Left ventricle myocardium inferior (tissue), 1 donor: ENCODE data around the gene SYNDIG1. TPM values are rescaled to one million over a fixed set of nuclear protein-coding genes. Genes with fewer than 3 reads are reported as not detected.

Experiments used
- DNase-seq: peaks from one replicate; pipeline ENCODE4 v3.0.0-alpha.2; 2020
- H3K27ac ChIP-seq: fragments of 200-600 bp; replicated peaks from 2 replicates; pipeline ENCODE4 v1.8.0; 2021
- H3K27me3 ChIP-seq: fragments of 200-600 bp; 2 replicates; pipeline ENCODE4 v1.8.0; 2021; ENCODE audit warnings: low read depth
- H3K36me3 ChIP-seq: fragments of 200-600 bp; 2 replicates; pipeline ENCODE4 v1.8.0; 2021
- H3K4me1 ChIP-seq: fragments of 200-600 bp; 2 replicates; pipeline ENCODE4 v1.8.0; 2021
- H3K4me3 ChIP-seq: fragments of 200-600 bp; 2 replicates; pipeline ENCODE4 v1.8.0; 2021; ENCODE audit warnings: mild to moderate bottlenecking, moderate library complexity
- H3K9me3 ChIP-seq: fragments of 200-600 bp; replicated peaks from 2 replicates; pipeline ENCODE4 v1.8.0; 2021
- CTCF ChIP-seq: fragments of 200-600 bp; IDR thresholded peaks from 2 replicates; pipeline ENCODE4 v1.8.0; 2021; ENCODE audit warnings: antibody characterized with exemption, mild to moderate bottlenecking, borderline replicate concordance
- intact Hi-C: fragments of 100-400 bp; cut with micrococcal nuclease; formaldehyde crosslinking; loops from one replicate; pipeline ENCODE4 v1.11.0; 2022
- total RNA-seq: library from RNA; stranded (reverse); fragmentation: NEBNext Ultra II Directional; extraction: Animal tissue kit (Norgen Biotek cat#: 25700); gene quantifications from one replicate; pipeline ENCODE4 v1.2.1, GENCODE V29; 2021
- donor health status: DM: no; HTN: yes; CAD: no; lungs with severe emphysema.

SYNDIG1 gene
- total RNA-seq, 1 donor from 2014 or later = 21.4 TPM

GRCh38 chr20:24518515-24518914 lies 49.1 kb downstream of the SYNDIG1 start:
- no peak for TF ChIP-seq CTCF
- intact Hi-C loops = no loop called here

GRCh38 chr20:24519476-24519875 lies 50.0 kb downstream of the SYNDIG1 start:
- Histone ChIP-seq H3K9me3 (no peaks in the 10 kb centered on the region), H3K27ac (no peak overlapping the region), H3K4me1 (no peaks in the 10 kb centered on the region), H3K27me3 (no peaks in the 10 kb centered on the region), H3K36me3 (no peaks in the 10 kb centered on the region), H3K4me3 (no peak overlapping the region)
- intact Hi-C loops = no loop called here
- TF ChIP-seq CTCF = no peak
- no peak for DNase-seq

More at GRCh38 chr20:24518515-24518914, 49.1 kb downstream of the SYNDIG1 start:
- Histone ChIP-seq H3K27me3 (no peaks in the 10 kb centered on the region), H3K9me3 (no peaks in the 10 kb centered on the region), H3K4me3 (no peak overlapping the region), H3K27ac (no peak overlapping the region), H3K4me1 (no peaks in the 10 kb centered on the region), H3K36me3 (no peaks in the 10 kb centered on the region)
- no peak for DNase-seq

- H3K27ac ChIP-seq = no peak overlapping the region
- H3K4me3 ChIP-seq = no peak overlapping the region
- no peak for DNase-seq
- no peaks in the 10 kb centered on the region for H3K9me3 ChIP-seq
- TF ChIP-seq CTCF = no peak
- H3K36me3 ChIP-seq = no peaks in the 10 kb centered on the region
- no peaks in the 10 kb centered on the region for H3K27me3 ChIP-seq
- H3K4me1 ChIP-seq = no peaks in the 10 kb centered on the region
- intact Hi-C loops = no loop called here
Measured at GRCh38 chr20:24521032-24521431, 51.6 kb downstream of the SYNDIG1 start.

GRCh38 chr20:24522452-24523330 lies 53.3 kb downstream of the SYNDIG1 start:
- no peak overlapping the region for H3K4me3 ChIP-seq
- no peak overlapping the region for H3K27ac ChIP-seq
- H3K4me1 ChIP-seq = no peaks in the 10 kb centered on the region
- intact Hi-C loops = no loop called here
- no peaks in the 10 kb centered on the region for H3K9me3 ChIP-seq
- no peak for DNase-seq
- no peak for TF ChIP-seq CTCF
- no peaks in the 10 kb centered on the region for H3K27me3 ChIP-seq
- no peaks in the 10 kb centered on the region for H3K36me3 ChIP-seq

- no peak overlapping the region for H3K27ac ChIP-seq
- no peaks in the 10 kb centered on the region for H3K9me3 ChIP-seq
- H3K36me3 ChIP-seq = no peaks in the 10 kb centered on the region
- no peak overlapping the region for H3K4me3 ChIP-seq
- TF ChIP-seq CTCF = no peak
- no peak for DNase-seq
- intact Hi-C loops = no loop called here
- no peaks in the 10 kb centered on the region for H3K4me1 ChIP-seq
- H3K27me3 ChIP-seq = no peaks in the 10 kb centered on the region
Measured at GRCh38 chr20:24523661-24524060, 54.2 kb downstream of the SYNDIG1 start.
